ENCODE measurements around the gene TMEM145.
"Not testable (repeated sequence)": the region's sequence is repeated elsewhere in the genome, so short reads cannot be mapped to it uniquely, and the experiment has no call there.

TMEM145 gene

DNA sequence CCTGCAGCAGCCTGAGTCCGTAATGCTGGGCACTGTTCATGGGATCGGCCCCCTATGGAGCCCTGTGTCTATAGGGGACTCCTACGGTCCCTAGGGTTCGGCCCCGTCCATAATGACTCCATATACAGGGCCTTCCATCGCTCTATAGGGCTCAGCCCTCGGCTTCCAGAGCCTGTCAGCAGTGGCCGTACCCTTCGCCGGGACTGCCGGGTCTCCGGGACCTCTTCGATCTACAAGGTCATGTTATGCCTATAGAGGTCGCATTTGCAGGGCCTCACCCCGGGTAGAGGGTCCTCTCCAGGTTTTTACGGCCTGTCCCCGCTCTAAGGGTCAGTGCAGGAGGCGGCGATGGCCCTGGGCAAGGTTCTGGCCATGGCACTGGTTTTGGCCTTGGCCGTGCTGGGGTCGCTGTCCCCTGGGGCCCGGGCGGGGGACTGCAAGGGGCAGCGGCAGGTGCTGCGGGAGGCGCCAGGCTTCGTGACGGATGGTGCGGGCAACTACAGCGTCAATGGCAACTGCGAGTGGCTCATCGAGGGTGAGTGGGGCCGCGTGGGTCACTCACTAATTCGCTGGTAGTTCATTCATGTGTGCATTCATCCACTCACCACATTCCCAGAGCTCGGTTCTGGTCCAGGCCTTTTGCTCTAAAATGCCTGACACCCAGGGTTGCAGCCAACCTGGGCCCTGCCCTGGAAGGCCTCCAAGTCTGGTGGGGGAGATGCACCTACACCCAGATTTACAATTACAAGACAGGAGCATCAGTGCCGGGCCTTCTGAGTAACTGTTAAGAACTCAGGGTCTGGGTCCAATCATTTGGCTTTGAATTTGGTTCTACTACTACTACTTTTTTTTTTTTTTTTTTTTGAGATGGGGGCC lies 13.0 kb downstream of the TMEM145 start:
- no peak for DNase-seq (ENCODE audit: low read depth, low spot score)
- POLR2A ChIA-PET: no interaction called here

DNA sequence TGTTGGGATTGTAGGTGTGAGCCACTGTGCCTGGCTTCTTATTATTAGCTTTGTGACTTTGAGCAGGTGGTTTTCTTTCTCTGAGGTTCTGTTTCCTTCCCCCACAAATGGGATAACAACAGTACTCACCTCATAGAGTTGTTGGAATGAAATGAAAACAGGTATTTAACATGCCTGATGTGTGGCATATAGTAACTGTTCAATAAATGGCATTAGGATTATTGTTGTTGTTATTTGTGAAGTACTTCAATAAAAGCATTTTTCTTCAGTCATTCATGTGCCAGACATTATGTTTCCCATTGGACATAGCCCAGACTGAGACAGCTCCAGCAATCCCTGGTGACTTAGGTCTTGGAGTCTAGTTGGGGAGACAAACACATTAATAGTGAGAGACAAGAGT lies 13.9 kb downstream of the TMEM145 start:
- ChIA-PET CTCF (interaction anchor here (0.7 to 2.0 kb wide), 4 partner anchors 31 to 194 kb away, joined by 3 to 10 read pairs (median 4); no protein-coding TSS in a partner anchor), POLR2A (no interaction called here)
- DNase-seq (ENCODE audit: low read depth, low spot score): no peak
- TF ChIP-seq, protein P1, sequence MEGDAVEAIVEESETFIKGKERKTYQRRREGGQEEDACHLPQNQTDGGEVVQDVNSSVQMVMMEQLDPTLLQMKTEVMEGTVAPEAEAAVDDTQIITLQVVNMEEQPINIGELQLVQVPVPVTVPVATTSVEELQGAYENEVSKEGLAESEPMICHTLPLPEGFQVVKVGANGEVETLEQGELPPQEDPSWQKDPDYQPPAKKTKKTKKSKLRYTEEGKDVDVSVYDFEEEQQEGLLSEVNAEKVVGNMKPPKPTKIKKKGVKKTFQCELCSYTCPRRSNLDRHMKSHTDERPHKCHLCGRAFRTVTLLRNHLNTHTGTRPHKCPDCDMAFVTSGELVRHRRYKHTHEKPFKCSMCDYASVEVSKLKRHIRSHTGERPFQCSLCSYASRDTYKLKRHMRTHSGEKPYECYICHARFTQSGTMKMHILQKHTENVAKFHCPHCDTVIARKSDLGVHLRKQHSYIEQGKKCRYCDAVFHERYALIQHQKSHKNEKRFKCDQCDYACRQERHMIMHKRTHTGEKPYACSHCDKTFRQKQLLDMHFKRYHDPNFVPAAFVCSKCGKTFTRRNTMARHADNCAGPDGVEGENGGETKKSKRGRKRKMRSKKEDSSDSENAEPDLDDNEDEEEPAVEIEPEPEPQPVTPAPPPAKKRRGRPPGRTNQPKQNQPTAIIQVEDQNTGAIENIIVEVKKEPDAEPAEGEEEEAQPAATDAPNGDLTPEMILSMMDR (IDR thresholded peaks at IDR 0.05; ENCODE audit: insufficient read depth, low read length, missing control alignments): no peak
- H3K4me3 ChIP-seq (ENCODE audit: low read depth, low read length): no peak overlapping the region

More for the DNA sequence above, 13.0 kb downstream of the TMEM145 start:
- TF ChIP-seq, protein P1 (IDR thresholded peaks at IDR 0.05; ENCODE audit: insufficient read depth, low read length, missing control alignments): no peak
- CTCF ChIA-PET: interaction anchor here (2.0 kb wide), 1 partner anchor 81 kb away, joined by 10 read pairs; no protein-coding TSS in a partner anchor
- peak overlapping the region; percentile 88 for H3K4me3 ChIP-seq (ENCODE audit: low read depth, low read length)

DNA sequence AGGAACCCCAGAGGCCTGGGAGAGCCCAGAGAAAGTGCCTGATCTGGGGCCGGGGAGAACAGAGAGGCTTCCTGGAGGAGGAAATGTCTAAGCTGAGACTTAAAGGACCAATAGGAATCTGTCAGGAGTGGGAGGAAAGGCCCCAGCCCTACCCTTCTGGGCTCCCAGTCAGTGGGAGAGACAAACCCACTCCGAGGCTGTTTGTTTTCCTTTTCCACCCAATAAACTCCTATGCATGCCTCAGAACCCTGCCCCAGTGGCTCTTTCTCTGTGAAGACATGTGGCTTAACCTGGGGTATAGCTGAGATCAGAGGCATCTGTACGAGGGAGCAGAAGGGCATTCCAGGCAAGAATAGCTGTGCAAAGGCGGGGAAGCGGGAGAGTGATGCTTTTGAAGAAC lies 14.3 kb downstream of the TMEM145 start:
- ChIA-PET CTCF (interaction anchor here (0.7 to 2.0 kb wide), 6 partner anchors 31 to 293 kb away, joined by 3 to 10 read pairs (median 4); no protein-coding TSS in a partner anchor), POLR2A (no interaction called here)
- TF ChIP-seq, protein P1 (IDR thresholded peaks at IDR 0.05; ENCODE audit: insufficient read depth, low read length, missing control alignments): no peak
- no peak overlapping the region for H3K4me3 ChIP-seq (ENCODE audit: low read depth, low read length)
- no peak for DNase-seq (ENCODE audit: low read depth, low spot score)

DNA sequence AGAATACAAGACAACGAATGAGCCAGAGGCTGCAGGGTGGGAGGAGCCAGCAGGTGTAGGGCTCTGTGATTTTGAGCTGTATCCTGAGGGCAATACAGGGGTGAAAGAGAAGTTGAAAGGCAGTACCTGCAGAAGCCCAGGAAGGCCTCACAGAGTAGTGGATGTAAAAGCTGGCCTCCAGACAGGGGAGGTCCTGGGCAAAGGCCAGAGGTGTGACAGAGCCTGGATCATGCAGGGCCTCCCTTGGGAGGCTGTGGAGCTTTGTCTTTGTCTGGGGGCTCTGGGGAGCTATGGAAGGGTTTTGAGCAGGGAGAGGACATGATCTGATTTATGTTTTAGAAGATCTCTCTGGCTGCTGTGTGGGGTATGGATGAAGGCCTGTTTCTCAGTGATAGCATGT lies 15.0 kb downstream of the TMEM145 start:
- no peak for DNase-seq (ENCODE audit: low read depth, low spot score)
- no peak overlapping the region for H3K4me3 ChIP-seq (ENCODE audit: low read depth, low read length)
- ChIA-PET CTCF (interaction anchor here (1.0 to 1.5 kb wide), 4 partner anchors 73 to 293 kb away, joined by 3 to 7 read pairs (median 4); no protein-coding TSS in a partner anchor), POLR2A (no interaction called here)
- TF ChIP-seq, protein P1 (IDR thresholded peaks at IDR 0.05; ENCODE audit: insufficient read depth, low read length, missing control alignments): no peak

DNA sequence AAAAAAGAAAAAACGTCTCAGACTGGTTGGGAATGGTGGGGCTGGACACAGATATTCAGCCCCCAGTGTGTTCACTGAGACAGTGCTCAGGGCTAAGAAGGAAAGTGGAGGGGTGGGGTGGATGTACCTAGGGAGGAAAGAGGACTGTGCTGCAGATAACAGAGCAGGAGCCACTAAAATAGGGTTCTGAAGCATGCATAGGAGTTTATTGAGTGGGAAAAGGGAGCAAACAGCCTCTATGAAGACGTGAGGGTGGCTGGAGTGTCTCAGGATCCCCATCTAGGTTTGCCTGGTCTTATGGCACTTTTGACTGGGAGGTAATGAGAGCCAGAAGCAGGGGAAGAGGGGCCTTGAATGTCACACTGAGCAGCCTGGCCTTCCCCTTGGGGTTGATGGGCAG lies 15.7 kb downstream of the TMEM145 start:
- TF ChIP-seq, protein P1 (IDR thresholded peaks at IDR 0.05; ENCODE audit: insufficient read depth, low read length, missing control alignments): no peak
- no peak for DNase-seq (ENCODE audit: low read depth, low spot score)
- POLR2A ChIA-PET: no interaction called here
- CTCF ChIA-PET: interaction anchor here (1.0 to 1.5 kb wide), 2 partner anchors 82 to 220 kb away, joined by 3 to 7 read pairs; no protein-coding TSS in a partner anchor
- H3K4me3 ChIP-seq (ENCODE audit: low read depth, low read length): no peak overlapping the region

DNA sequence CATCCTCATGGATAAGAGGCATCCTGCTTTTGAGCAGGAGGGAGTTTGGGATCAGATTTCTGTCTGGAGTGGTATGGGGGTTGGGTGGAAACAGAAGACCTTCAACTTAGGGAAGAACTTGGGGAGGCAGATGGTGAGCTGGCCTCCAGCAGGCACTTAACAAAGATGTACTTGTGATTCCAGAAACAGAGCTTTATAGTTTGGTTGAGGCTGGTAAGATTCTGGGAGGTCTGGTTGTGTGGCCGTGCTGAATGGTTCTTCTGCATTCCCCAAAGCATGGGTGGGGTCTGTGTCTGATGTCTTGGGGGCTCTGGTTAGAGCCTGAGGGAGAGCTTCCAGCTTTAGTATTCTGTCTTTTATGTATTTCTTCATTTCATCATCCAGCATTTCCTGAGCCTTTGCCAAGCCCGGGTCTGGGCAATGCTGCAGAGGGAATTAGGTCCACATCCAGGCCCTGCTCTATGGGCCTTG lies 17.2 kb downstream of the TMEM145 start:
- CTCF ChIA-PET: interaction anchor here (0.7 to 3.2 kb wide), 6 partner anchors 8 to 226 kb away, joined by 3 to 7 read pairs (median 3); no protein-coding TSS in a partner anchor
- POLR2A ChIA-PET: interaction anchor here (0.9 kb wide), 1 partner anchor 87 kb away, joined by 3 read pairs; no protein-coding TSS in a partner anchor
- DNase-seq (ENCODE audit: low read depth, low spot score): no peak
- TF ChIP-seq, protein P1 (IDR thresholded peaks at IDR 0.05; ENCODE audit: insufficient read depth, low read length, missing control alignments): no peak
- no peak overlapping the region for H3K4me3 ChIP-seq (ENCODE audit: low read depth, low read length)

DNA sequence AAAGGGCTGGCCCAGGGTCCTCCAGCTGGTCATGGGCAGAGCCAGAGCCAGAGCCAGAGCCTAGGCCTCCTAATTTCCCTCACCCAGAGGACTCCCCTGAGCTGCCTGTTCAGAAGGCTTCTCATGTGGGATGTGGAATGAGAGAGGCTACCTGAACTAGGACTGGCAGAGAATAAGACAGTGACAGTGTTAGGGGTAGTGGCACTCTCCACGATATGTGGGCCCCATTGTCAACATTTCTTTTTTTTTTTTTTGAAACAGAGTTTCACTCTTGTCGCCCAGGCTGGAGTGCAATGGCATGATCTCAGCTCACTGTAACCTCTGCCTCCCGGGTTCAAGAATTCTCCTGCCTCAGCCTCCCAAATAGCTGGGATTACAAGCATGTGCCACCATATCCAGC lies 18.2 kb downstream of the TMEM145 start:
- ChIA-PET CTCF (interaction anchor here (1.3 to 3.2 kb wide), 2 partner anchors 12 to 70 kb away, joined by 4 to 7 read pairs; no protein-coding TSS in a partner anchor), POLR2A (interaction anchor here (0.9 kb wide), 1 partner anchor 88 kb away, joined by 3 read pairs; no protein-coding TSS in a partner anchor)

More for the DNA sequence above, 18.2 kb downstream of the TMEM145 start:
- DNase-seq (ENCODE audit: low read depth, low spot score); H3K4me3 ChIP-seq (ENCODE audit: low read depth, low read length): not testable (repeated sequence)
